Vagina (tissue), 2 donors: ENCODE results near the gene DNMT3A.

Experiments
- CTCF ChIP-seq, 3 experiments: fragments of 450-650 bp in 2 of 3; fragments of 200-600 bp in 1 of 3; sonication (generic) in 1 of 3; IDR thresholded peaks; one replicate each; pipeline ENCODE4 v1.5.1; 2017 to 2019; ENCODE audit warnings: antibody characterized with exemption in 3 of 3, mild to moderate bottlenecking in 2 of 3, moderate library complexity in 2 of 3
- POLR2A ChIP-seq, 2 donors: fragments of 450-650 bp; IDR thresholded peaks; one replicate each; pipeline ENCODE4 v1.6.1; 2017; ENCODE audit warnings: antibody characterized with exemption in 2 of 2, mild to moderate bottlenecking in 2 of 2, moderate library complexity in 2 of 2
- POLR2AphosphoS5 ChIP-seq, 2 donors: sonication (generic); formaldehyde crosslinking; IDR thresholded peaks; one replicate each; pipeline ENCODE4 v1.9.0; 2017; ENCODE audit warnings: antibody characterized with exemption in 2 of 2, mild to moderate bottlenecking in 2 of 2, low read depth in 1 of 2; ENCODE audit not compliant: insufficient read depth in 1 of 2

DNA sequence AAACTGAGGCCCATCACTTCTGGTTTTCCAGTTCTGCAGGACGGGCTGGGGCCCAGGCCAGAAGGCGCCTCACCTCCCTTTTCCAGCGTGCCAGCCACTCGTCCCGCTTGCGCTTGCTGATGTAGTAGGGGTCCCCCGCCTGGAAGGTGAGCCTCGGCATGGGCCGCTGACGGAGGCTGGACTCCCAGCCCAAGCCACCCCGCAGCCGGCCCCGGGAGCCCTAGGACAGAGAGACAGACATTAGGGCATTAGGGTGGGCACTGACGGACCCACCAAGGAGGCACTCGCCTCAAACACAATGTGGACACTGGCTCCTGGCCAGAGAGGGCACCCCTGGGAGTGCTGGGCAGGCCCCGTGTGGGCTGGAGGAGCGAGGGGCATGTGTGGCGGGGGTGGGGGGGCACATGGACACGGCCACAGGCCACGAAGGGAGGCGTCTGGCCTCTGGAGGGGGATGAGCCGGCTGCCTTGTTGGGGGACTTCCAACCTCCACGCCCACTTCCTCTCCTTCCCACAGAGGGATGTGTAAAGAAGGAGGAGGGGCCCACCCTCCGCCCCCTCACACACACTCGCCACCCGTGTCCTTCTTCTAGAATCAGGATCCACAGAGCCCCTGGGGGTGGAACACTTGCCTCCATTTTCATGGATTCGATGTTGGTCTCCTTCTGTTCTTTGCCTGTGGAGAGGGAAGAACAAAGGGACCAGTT lies 66.7 kb downstream of the DNMT3A start:
- TF ChIP-seq POLR2A (IDR thresholded peaks at IDR 0.05) (no peak), CTCF (IDR thresholded peaks at IDR 0.05) (no peak), POLR2AphosphoS5 (IDR thresholded peaks at IDR 0.05; ENCODE audit: insufficient read depth in 1 of 2, low read depth in 1 of 2) (no peak)
